Right lobe of liver (tissue), 6 donors: ENCODE results near the gene PRKAR1B. TPM values are rescaled to one million over a fixed set of nuclear protein-coding genes. Genes with fewer than 3 reads are reported as not detected.
"Not testable (repeated sequence)": the region's sequence is repeated elsewhere in the genome, so short reads cannot be mapped to it uniquely, and the experiment has no call there.

ENCODE experiments used
- ATAC-seq, 4 donors: fragments of 200-7000 bp; cut with Tn5 transposase; one replicate each; pipeline ENCODE4 v1.9.1; 2020; ENCODE audit warnings: mild to moderate bottlenecking in 4 of 4, moderate library complexity in 4 of 4
- DNase-seq, 3 donors: peaks; one replicate each; pipeline ENCODE4 v3.0.0-alpha.2; 2020
- H3K27ac ChIP-seq, 3 donors: fragments of 200-600 bp; one replicate each; pipeline ENCODE4 v1.8.0; 2022
- H3K27me3 ChIP-seq, 2 donors: fragments of 200-600 bp; one replicate each; pipeline ENCODE4 v1.8.0; 2022
- H3K36me3 ChIP-seq, 4 donors: fragments of 200-600 bp; sonication (generic) in 1 of 4; one replicate each; pipeline versions ENCODE4 v1.5.1 to v1.8.0; 2017 to 2022; ENCODE audit warnings: control low read depth in 1 of 4
- H3K4me1 ChIP-seq, 4 donors: fragments of 200-600 bp; sonication (generic) in 1 of 4; one replicate each; pipeline versions ENCODE4 v1.5.1 to v1.8.0; 2017 to 2022; ENCODE audit warnings: control low read depth in 1 of 4
- H3K4me3 ChIP-seq, 3 donors: fragments of 200-600 bp; one replicate each; pipeline ENCODE4 v1.8.0; 2022
- H3K9me3 ChIP-seq, 4 donors: fragments of 200-600 bp; sonication (generic) in 1 of 4; one replicate each; pipeline versions ENCODE4 v1.5.1 to v1.8.0; 2017 to 2022; ENCODE audit warnings: control low read depth in 1 of 4
- CTCF ChIP-seq, 4 donors: fragments of 200-600 bp in 3 of 4; fragments of 450-650 bp in 1 of 4; IDR thresholded peaks; one replicate each; pipeline versions ENCODE4 v1.5.1 to v1.8.0; 2016 to 2022; ENCODE audit warnings: antibody characterized with exemption in 4 of 4, mild to moderate bottlenecking in 2 of 4
- POLR2A ChIP-seq: fragments of 450-650 bp; IDR thresholded peaks from one replicate; pipeline ENCODE4 v1.6.1; 2017; ENCODE audit warnings: antibody characterized with exemption, mild to moderate bottlenecking
- WGBS: methylation state at CpG from one replicate; pipeline ENCODE4 v1.1.6; 2018; ENCODE audit warnings: low coverage, low lambda C conversion rate; ENCODE audit not compliant: insufficient coverage; ENCODE audit errors: missing lambda C conversion rate; 5-methylcytosine and 5-hydroxymethylcytosine counted together
- intact Hi-C, 2 donors: fragments of 100-400 bp; cut with DNase I; formaldehyde crosslinking; loops; one replicate each; pipeline versions ENCODE4 v1.11.2 to v1.14.1; 2022
- total RNA-seq, 6 experiments: library from RNA; depleted of rRNA in 2 of 6; stranded (reverse); fragments of >200 nt in 2 of 6; fragmentation: NEBNext Ultra II Directional in 3 of 6; extraction: Animal tissue kit (Norgen Biotek cat#: 25700) in 3 of 6; gene quantifications; one replicate each; pipeline versions ENCODE4 v1.1.0 to v1.2.4, GENCODE V29; 2016 to 2023
- donor health status: DM: no; HTN: yes; CAD: no.
- donor health status: DM: no; HTN: no; CAD: no.
- donor health status: DM: no; HTN: no; CAD: no.
- donor health status: DM: no; HTN: yes; CAD: no.
- donor health status: DM: no; HTN: yes; CAD: no.

The PRKAR1B gene
- total RNA-seq, 6 experiments from 2014 or later, result 4.7 to 20.8 (median 11.3) TPM

GRCh38 chr7:652881-653280 lies 74.2 kb downstream of the PRKAR1B start:
- intact Hi-C loops, result no loop called here
- Histone ChIP-seq H3K9me3 (no peaks in the 10 kb centered on the region), H3K4me3 (no peak overlapping the region), H3K27ac (no peak overlapping the region), H3K4me1 (no peaks in the 10 kb centered on the region), H3K27me3 (no peaks in the 10 kb centered on the region), H3K36me3 (no peaks in the 10 kb centered on the region)
- no peak for DNase-seq
- 86% methylated on average over 2 of the region's 4 CpGs for WGBS
- ATAC-seq, result no peak
- TF ChIP-seq POLR2A (no peak), CTCF (IDR thresholded peaks at IDR 0.05) (no peak)

GRCh38 chr7:652167-652566 lies 74.9 kb downstream of the PRKAR1B start:
- DNase-seq, ATAC-seq, H3K4me3 ChIP-seq: not testable (repeated sequence)

GRCh38 chr7:651032-651728 lies 75.9 kb downstream of the PRKAR1B start:
- TF ChIP-seq CTCF (IDR thresholded peaks at IDR 0.05) (no peak), POLR2A (no peak)
- H3K9me3 ChIP-seq, result no peaks in the 10 kb centered on the region
- H3K27me3 ChIP-seq, result no peaks in the 10 kb centered on the region
- no peak overlapping the region for H3K4me3 ChIP-seq
- H3K4me1 ChIP-seq, result no peaks in the 10 kb centered on the region
- no peaks in the 10 kb centered on the region for H3K36me3 ChIP-seq
- intact Hi-C loops, result no loop called here
- ATAC-seq (no peak), DNase-seq (no peak)
- H3K27ac ChIP-seq, result no peak overlapping the region
- WGBS, result 80% methylated on average over 1 of the region's 14 CpGs

More at GRCh38 chr7:652167-652566, 74.9 kb downstream of the PRKAR1B start:
- H3K27me3 ChIP-seq, H3K4me1 ChIP-seq, intact Hi-C loops, H3K9me3 ChIP-seq, H3K36me3 ChIP-seq, H3K27ac ChIP-seq: not testable (repeated sequence)
- WGBS, result 88% methylated on average over 12 of the region's 17 CpGs

- ATAC-seq, result peak in 1 of 4 donors; percentile 29
- WGBS, result 94% methylated on average over 8 of the region's 22 CpGs
- DNase-seq, result peak in 1 of 3 donors; percentile 49
Measured at GRCh38 chr7:650339-651031, 76.6 kb downstream of the PRKAR1B start.

More at GRCh38 chr7:650339-651031, 76.6 kb downstream of the PRKAR1B start:
- TF ChIP-seq POLR2A (no peak), CTCF (IDR thresholded peaks at IDR 0.05) (no peak)
- H3K36me3 ChIP-seq, result no peaks in the 10 kb centered on the region
- no peaks in the 10 kb centered on the region for H3K9me3 ChIP-seq
- H3K4me3 ChIP-seq, result no peak overlapping the region
- intact Hi-C loops, result no loop called here
- H3K27me3 ChIP-seq, result no peaks in the 10 kb centered on the region
- H3K27ac ChIP-seq, result no peak overlapping the region
- no peaks in the 10 kb centered on the region for H3K4me1 ChIP-seq
